Glutamatergic neuron (in vitro differentiated cells): ENCODE data around the gene ENG. TPM values are rescaled to one million over a fixed set of nuclear protein-coding genes. Genes with fewer than 3 reads are reported as not detected.

Source experiments
- DNase-seq: peaks from one replicate; pipeline ENCODE4 v3.0.0; 2022
- H3K27ac Mint-ChIP-seq: one replicate; pipeline ENCODE4 v1.8.0; 2020; ENCODE audit warnings: mild to moderate bottlenecking, mixed read lengths, inconsistent platforms; ENCODE audit not compliant: unreplicated experiment
- H3K27me3 Mint-ChIP-seq: one replicate; pipeline ENCODE4 v1.8.0; 2020; ENCODE audit warnings: mild to moderate bottlenecking, moderate library complexity, mixed read lengths, inconsistent platforms; ENCODE audit not compliant: unreplicated experiment
- H3K36me3 Mint-ChIP-seq: one replicate; pipeline ENCODE4 v1.8.0; 2020; ENCODE audit warnings: mild to moderate bottlenecking, mixed read lengths, inconsistent platforms; ENCODE audit not compliant: unreplicated experiment
- H3K4me1 Mint-ChIP-seq: one replicate; pipeline ENCODE4 v1.8.0; 2020; ENCODE audit warnings: mild to moderate bottlenecking, low read depth, mixed read lengths, inconsistent platforms; ENCODE audit not compliant: unreplicated experiment
- H3K4me3 Mint-ChIP-seq: one replicate; pipeline ENCODE4 v1.8.0; 2020; ENCODE audit warnings: mild to moderate bottlenecking, mixed read lengths, inconsistent platforms; ENCODE audit not compliant: unreplicated experiment
- H3K9me3 Mint-ChIP-seq: one replicate; pipeline ENCODE4 v1.8.0; 2020; ENCODE audit warnings: mild to moderate bottlenecking, moderate library complexity, mixed read lengths, inconsistent platforms; ENCODE audit not compliant: unreplicated experiment
- microRNA-seq: library from miRNA; unstranded; fragments of <30 nt; microRNA quantifications from one replicate; pipeline ENCODE4, GENCODE V29; 2020; ENCODE audit not compliant: unreplicated experiment
- total RNA-seq: library from RNA; stranded (reverse); fragmentation: NEBNext Ultra II Directional; extraction: Animal tissue kit (Norgen Biotek cat#: 25700); gene quantifications from one replicate; pipeline ENCODE4 v1.2.1, GENCODE V29; 2021; ENCODE audit not compliant: unreplicated experiment
- TF ChIP-seq, protein P1 (sequence below): fragments of 200-600 bp; sonication (generic); IDR thresholded peaks from one replicate; pipeline ENCODE4 v1.5.0; 2021; ENCODE audit not compliant: partially characterized antibody, unreplicated experiment

Gene ENG
- total RNA-seq, 1 donor from 2014 or later: not detected

DNA sequence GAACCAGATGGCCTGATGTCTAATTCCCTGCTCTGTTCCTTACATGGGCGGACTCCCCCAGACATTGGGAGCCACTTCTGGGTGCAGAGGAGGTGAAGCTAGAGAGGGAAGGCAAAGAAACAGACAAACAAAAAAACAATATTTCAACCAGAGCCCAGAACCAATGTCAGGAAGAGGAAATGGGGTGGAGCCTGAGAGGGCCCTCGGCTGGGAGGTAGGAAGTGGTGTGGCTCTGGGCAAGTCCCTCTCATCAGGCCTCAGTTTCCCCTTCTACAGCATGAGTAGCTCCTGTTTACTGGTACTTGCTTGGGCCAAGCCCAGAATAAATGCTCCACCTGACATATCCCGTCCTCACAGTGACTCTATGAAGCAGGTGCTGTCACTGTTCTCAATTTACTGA lies 87.0 kb downstream of the ENG start:
- peak overlapping the region; percentile 56 for H3K4me3 Mint-ChIP-seq
- H3K27ac Mint-ChIP-seq: peak overlapping the region; percentile 80
- H3K9me3 Mint-ChIP-seq: peaks cover 13% of the 10 kb centered on the region
- TF ChIP-seq, protein P1, sequence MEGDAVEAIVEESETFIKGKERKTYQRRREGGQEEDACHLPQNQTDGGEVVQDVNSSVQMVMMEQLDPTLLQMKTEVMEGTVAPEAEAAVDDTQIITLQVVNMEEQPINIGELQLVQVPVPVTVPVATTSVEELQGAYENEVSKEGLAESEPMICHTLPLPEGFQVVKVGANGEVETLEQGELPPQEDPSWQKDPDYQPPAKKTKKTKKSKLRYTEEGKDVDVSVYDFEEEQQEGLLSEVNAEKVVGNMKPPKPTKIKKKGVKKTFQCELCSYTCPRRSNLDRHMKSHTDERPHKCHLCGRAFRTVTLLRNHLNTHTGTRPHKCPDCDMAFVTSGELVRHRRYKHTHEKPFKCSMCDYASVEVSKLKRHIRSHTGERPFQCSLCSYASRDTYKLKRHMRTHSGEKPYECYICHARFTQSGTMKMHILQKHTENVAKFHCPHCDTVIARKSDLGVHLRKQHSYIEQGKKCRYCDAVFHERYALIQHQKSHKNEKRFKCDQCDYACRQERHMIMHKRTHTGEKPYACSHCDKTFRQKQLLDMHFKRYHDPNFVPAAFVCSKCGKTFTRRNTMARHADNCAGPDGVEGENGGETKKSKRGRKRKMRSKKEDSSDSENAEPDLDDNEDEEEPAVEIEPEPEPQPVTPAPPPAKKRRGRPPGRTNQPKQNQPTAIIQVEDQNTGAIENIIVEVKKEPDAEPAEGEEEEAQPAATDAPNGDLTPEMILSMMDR: no peak
- peaks cover 36% of the 10 kb centered on the region for H3K4me1 Mint-ChIP-seq
- peaks cover 19% of the 10 kb centered on the region for H3K27me3 Mint-ChIP-seq
- H3K36me3 Mint-ChIP-seq: no peaks in the 10 kb centered on the region
- no peak for DNase-seq

DNA sequence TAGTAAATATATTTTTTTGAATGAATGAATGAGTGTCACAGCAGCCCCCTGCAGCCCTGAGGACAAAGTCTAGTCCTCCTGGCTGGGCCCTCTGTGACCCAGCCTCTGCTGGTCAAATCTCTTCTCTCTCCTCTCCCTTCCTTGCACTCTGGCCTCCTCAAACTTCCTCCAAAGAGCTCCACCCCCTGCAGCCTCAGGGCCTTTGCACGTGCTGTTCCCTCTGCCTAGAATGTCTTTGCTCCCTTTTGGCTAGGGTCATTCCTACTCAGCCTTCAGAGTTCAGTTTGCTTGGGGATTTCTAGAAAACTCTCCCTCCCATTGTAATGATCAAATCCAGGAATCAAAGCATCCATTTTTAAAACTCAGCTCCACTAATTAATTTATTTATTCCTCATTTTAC lies 89.0 kb downstream of the ENG start:
- peak overlapping the region; percentile 42 for H3K4me3 Mint-ChIP-seq
- no peak for DNase-seq
- peaks cover 40% of the 10 kb centered on the region for H3K4me1 Mint-ChIP-seq
- TF ChIP-seq, protein P1: no peak
- H3K27ac Mint-ChIP-seq: no peak overlapping the region
- H3K9me3 Mint-ChIP-seq: peaks cover 13% of the 10 kb centered on the region
- H3K36me3 Mint-ChIP-seq: no peaks in the 10 kb centered on the region
- peaks cover 21% of the 10 kb centered on the region for H3K27me3 Mint-ChIP-seq

Small RNA genes lying within 50 kb of the gene (microRNA-seq; reads per million reads assigned to microRNA genes)
- gene MIR2861: not detected
- not detected for gene MIR3960
- gene MIR4672: 0.55 reads per million

Other genes with a start within 250 kb of the ENG start
- gene STXBP1, start 242.4 kb downstream of the ENG start, total RNA-seq: 402 TPM
- gene CFAP157, start 147.7 kb downstream of the ENG start, total RNA-seq: 0.61 TPM
- gene PTRH1, start 139.0 kb downstream of the ENG start, total RNA-seq: 10.1 TPM
- gene TTC16, start 138.6 kb downstream of the ENG start, total RNA-seq: not detected
- gene TOR2A, start 119.4 kb downstream of the ENG start, total RNA-seq: 27.5 TPM
- gene SH2D3C, start 76.0 kb downstream of the ENG start, total RNA-seq: 71.7 TPM
- gene CDK9, start 68.6 kb downstream of the ENG start, total RNA-seq: 83.9 TPM
- 44.2 TPM for gene FPGS, start 51.8 kb downstream of the ENG start, total RNA-seq
- gene AK1, start 23.0 kb upstream of the ENG start, total RNA-seq: 121 TPM
- gene ST6GALNAC6, start 44.9 kb upstream of the ENG start, total RNA-seq: 26.1 TPM
- 15.8 TPM for gene ST6GALNAC4, start 62.4 kb upstream of the ENG start, total RNA-seq
- gene PIP5KL1, start 76.1 kb upstream of the ENG start, total RNA-seq: 11.9 TPM
- 35.3 TPM for gene DPM2, start 83.2 kb upstream of the ENG start, total RNA-seq
- gene EEIG1, start 126.3 kb upstream of the ENG start, total RNA-seq: 15.8 TPM
- 6.2 TPM for gene NAIF1, start 212.7 kb upstream of the ENG start, total RNA-seq
- gene SLC25A25, start 213.6 kb upstream of the ENG start, total RNA-seq: 33.0 TPM